Measurements from ENCODE around the gene SPATA2. TPM values are rescaled to one million over a fixed set of nuclear protein-coding genes. Genes with fewer than 3 reads are reported as not detected.
"Not testable (repeated sequence)": the region's sequence is repeated elsewhere in the genome, so short reads cannot be mapped to it uniquely, and the experiment has no call there.

SPATA2 gene
- total RNA-seq, 1 experiment from 2014 or later: 8.3 TPM

DNA sequence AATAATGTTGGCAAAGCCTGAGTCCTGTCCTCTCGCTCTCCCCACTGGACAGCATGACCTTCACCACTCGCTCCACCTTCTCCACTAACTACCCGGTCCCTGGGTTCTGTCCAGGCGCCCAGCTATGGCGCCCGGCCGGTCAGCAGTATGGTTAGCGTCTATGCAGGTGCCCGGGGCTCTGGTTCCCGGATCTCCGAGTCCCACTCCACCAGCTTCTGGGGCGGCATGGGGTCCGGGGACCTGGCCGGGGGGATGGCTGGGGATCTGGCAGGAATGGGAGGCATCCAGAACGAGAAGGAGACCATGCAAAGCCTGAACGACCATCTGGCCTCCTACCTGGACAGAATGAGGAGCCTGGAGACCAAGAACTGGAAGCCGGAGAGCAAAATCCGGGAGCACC is 41.4 kb upstream of the SPATA2 start:
- Histone ChIP-seq H3K4me3 (ENCODE audit: low read depth in 2 of 2, low read length in 2 of 2) (no peak overlapping the region), H3K9me3 (ENCODE audit: control insufficient read depth, insufficient read depth, low read depth, low read length) (no peaks in the 10 kb centered on the region), H3K27me3 (ENCODE audit: control insufficient read depth, insufficient read depth, low read length) (no peaks in the 10 kb centered on the region), H3K4me1 (ENCODE audit: control insufficient read depth, insufficient read depth, low read length) (no peaks in the 10 kb centered on the region), H3K36me3 (ENCODE audit: control insufficient read depth, insufficient read depth, low read length) (peaks cover 10% of the 10 kb centered on the region), H3K27ac (ENCODE audit: low read length) (no peak overlapping the region)
- DNase-seq (ENCODE audit: low read depth, low spot score): no peak
- TF ChIP-seq, protein P1, sequence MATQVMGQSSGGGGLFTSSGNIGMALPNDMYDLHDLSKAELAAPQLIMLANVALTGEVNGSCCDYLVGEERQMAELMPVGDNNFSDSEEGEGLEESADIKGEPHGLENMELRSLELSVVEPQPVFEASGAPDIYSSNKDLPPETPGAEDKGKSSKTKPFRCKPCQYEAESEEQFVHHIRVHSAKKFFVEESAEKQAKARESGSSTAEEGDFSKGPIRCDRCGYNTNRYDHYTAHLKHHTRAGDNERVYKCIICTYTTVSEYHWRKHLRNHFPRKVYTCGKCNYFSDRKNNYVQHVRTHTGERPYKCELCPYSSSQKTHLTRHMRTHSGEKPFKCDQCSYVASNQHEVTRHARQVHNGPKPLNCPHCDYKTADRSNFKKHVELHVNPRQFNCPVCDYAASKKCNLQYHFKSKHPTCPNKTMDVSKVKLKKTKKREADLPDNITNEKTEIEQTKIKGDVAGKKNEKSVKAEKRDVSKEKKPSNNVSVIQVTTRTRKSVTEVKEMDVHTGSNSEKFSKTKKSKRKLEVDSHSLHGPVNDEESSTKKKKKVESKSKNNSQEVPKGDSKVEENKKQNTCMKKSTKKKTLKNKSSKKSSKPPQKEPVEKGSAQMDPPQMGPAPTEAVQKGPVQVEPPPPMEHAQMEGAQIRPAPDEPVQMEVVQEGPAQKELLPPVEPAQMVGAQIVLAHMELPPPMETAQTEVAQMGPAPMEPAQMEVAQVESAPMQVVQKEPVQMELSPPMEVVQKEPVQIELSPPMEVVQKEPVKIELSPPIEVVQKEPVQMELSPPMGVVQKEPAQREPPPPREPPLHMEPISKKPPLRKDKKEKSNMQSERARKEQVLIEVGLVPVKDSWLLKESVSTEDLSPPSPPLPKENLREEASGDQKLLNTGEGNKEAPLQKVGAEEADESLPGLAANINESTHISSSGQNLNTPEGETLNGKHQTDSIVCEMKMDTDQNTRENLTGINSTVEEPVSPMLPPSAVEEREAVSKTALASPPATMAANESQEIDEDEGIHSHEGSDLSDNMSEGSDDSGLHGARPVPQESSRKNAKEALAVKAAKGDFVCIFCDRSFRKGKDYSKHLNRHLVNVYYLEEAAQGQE (IDR thresholded peaks at IDR 0.05; ENCODE audit: insufficient read depth in 1 of 2, low read depth in 2 of 2, low read length in 1 of 2): no peak
- no peak for TF ChIP-seq TCF7L2 (IDR thresholded peaks at IDR 0.05; ENCODE audit: low read depth, low read length)
- TF ChIP-seq, protein P2, sequence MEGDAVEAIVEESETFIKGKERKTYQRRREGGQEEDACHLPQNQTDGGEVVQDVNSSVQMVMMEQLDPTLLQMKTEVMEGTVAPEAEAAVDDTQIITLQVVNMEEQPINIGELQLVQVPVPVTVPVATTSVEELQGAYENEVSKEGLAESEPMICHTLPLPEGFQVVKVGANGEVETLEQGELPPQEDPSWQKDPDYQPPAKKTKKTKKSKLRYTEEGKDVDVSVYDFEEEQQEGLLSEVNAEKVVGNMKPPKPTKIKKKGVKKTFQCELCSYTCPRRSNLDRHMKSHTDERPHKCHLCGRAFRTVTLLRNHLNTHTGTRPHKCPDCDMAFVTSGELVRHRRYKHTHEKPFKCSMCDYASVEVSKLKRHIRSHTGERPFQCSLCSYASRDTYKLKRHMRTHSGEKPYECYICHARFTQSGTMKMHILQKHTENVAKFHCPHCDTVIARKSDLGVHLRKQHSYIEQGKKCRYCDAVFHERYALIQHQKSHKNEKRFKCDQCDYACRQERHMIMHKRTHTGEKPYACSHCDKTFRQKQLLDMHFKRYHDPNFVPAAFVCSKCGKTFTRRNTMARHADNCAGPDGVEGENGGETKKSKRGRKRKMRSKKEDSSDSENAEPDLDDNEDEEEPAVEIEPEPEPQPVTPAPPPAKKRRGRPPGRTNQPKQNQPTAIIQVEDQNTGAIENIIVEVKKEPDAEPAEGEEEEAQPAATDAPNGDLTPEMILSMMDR (IDR thresholded peaks at IDR 0.05): no peak
- no peak for TF ChIP-seq SIN3A (IDR thresholded peaks at IDR 0.05; ENCODE audit: borderline replicate concordance, insufficient read depth, low read depth, low read length)
- TF ChIP-seq POLR2AphosphoS5 (IDR thresholded peaks at IDR 0.05; ENCODE audit: low read depth, low read length): no peak
- BruUV-seq (replicated peaks): no TSS peak
- in situ Hi-C loops (cut with HindIII; ENCODE audit: low pct_unique_long_range_greater_than_20kb, low sequenced_read_pairs): no loop called here
- ChIA-PET CTCF (interaction anchor here (1.0 kb wide), 1 partner anchor 9 kb away, joined by 4 read pairs; no protein-coding TSS in a partner anchor), POLR2A (no interaction called here)
- no peak for ATAC-seq
- intact Hi-C loops (cut with micrococcal nuclease; ENCODE audit: unreplicated experiment): no loop called here

DNA sequence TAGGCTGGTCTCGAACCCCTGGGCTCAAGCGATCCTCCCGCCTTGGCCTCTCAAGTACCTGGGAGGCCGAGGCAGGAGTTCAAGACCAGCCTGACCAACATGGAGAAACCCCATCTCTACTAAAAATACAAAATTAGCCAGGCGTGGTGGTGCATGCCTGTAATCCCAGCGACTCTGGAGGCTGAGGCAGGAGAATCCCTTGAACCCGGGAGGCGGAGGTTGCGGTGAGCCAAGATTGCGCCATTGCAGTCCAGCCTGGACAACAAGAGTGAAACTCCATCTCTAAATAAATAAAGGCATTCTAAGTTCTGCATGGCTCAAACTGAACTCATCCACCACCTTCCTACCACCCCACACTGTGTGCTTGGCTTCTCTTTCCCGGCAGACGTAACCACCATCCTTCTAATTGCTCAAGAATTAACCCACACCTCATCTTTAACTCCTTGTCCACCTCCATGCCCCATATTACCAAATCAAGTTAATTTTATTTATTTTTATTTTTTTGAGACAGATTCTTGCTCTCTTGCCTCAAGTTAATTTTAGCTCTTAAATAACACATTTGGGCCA is 40.6 kb upstream of the SPATA2 start:
- H3K9me3 ChIP-seq (ENCODE audit: control insufficient read depth, insufficient read depth, low read depth, low read length); H3K4me1 ChIP-seq (ENCODE audit: control insufficient read depth, insufficient read depth, low read length); intact Hi-C loops (cut with micrococcal nuclease; ENCODE audit: unreplicated experiment); in situ Hi-C loops (cut with HindIII; ENCODE audit: low pct_unique_long_range_greater_than_20kb, low sequenced_read_pairs); CTCF ChIA-PET; H3K27ac ChIP-seq (ENCODE audit: low read length); ATAC-seq; DNase-seq (ENCODE audit: low read depth, low spot score); POLR2A ChIA-PET; BruUV-seq (replicated peaks); H3K27me3 ChIP-seq (ENCODE audit: control insufficient read depth, insufficient read depth, low read length); H3K4me3 ChIP-seq (ENCODE audit: low read depth in 2 of 2, low read length in 2 of 2): not testable (repeated sequence)
- peaks cover 11% of the 10 kb centered on the region for H3K36me3 ChIP-seq (ENCODE audit: control insufficient read depth, insufficient read depth, low read length)

DNA sequence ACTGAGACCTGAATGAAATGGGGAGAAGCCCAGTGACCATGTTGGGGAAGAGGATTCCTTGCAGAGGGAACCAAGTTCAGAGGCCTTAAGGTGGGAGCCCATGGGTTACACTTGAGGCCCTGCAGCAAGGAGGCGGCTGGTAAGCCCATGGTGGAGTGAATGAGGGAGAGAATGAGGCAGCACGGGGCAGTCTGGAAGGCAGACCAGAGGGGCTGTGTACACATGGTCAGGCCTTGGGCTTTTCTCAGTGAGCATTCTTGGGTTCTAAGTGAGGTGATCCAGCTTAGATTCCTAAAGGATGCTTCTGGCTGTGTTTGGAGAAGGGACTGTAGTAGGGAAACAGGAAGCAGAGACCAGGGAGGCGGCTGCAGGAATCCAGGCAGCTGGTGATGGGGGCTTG is 39.8 kb upstream of the SPATA2 start:
- ChIA-PET POLR2A (no interaction called here), CTCF (no interaction called here)
- ATAC-seq (no peak), DNase-seq (ENCODE audit: low read depth, low spot score) (no peak)
- no peak overlapping the region for H3K4me3 ChIP-seq (ENCODE audit: low read depth in 2 of 2, low read length in 2 of 2)
- no peak for TF ChIP-seq TCF7L2 (IDR thresholded peaks at IDR 0.05; ENCODE audit: low read depth, low read length)
- peaks cover 17% of the 10 kb centered on the region for H3K36me3 ChIP-seq (ENCODE audit: control insufficient read depth, insufficient read depth, low read length)
- intact Hi-C loops (cut with micrococcal nuclease; ENCODE audit: unreplicated experiment) (no loop called here), in situ Hi-C loops (cut with HindIII; ENCODE audit: low pct_unique_long_range_greater_than_20kb, low sequenced_read_pairs) (no loop called here)
- no TSS peak for BruUV-seq (replicated peaks)
- H3K27me3 ChIP-seq (ENCODE audit: control insufficient read depth, insufficient read depth, low read length): no peaks in the 10 kb centered on the region
- no peaks in the 10 kb centered on the region for H3K4me1 ChIP-seq (ENCODE audit: control insufficient read depth, insufficient read depth, low read length)
- no peak overlapping the region for H3K27ac ChIP-seq (ENCODE audit: low read length)
- no peaks in the 10 kb centered on the region for H3K9me3 ChIP-seq (ENCODE audit: control insufficient read depth, insufficient read depth, low read depth, low read length)

Measured in Panc1 (cell line).